ENCODE data around the gene NR5A2.

The NR5A2 gene

GRCh38 chr1:200036619-200037270 is 9.2 kb downstream of the NR5A2 start:
- no peak for DNase-seq

GRCh38 chr1:200037501-200037900 is 10.0 kb downstream of the NR5A2 start:
- DNase-seq: no peak

- no peak for DNase-seq
These were observed 10.4 kb downstream of the NR5A2 start for GRCh38 chr1:200037904-200038303.

- no peak for DNase-seq
These were observed 10.9 kb downstream of the NR5A2 start for GRCh38 chr1:200038325-200038980.

- DNase-seq: peak; percentile 20
These were observed 11.7 kb downstream of the NR5A2 start for GRCh38 chr1:200038981-200039848.

- DNase-seq: no peak
These were observed 12.5 kb downstream of the NR5A2 start for GRCh38 chr1:200039849-200040474.

- no peak for DNase-seq
These were observed 13.1 kb downstream of the NR5A2 start for GRCh38 chr1:200040481-200041138.

- DNase-seq: no peak
These were observed 14.0 kb downstream of the NR5A2 start for GRCh38 chr1:200041337-200042118.

GRCh38 chr1:200042119-200042551 is 14.6 kb downstream of the NR5A2 start:
- DNase-seq: no peak

- DNase-seq: no peak
These were observed 15.2 kb downstream of the NR5A2 start for GRCh38 chr1:200042552-200043335.

- DNase-seq: no peak
These were observed 15.8 kb downstream of the NR5A2 start for GRCh38 chr1:200043336-200043668.

GRCh38 chr1:200046115-200046514 is 18.6 kb downstream of the NR5A2 start:
- no peak for DNase-seq

GRCh38 chr1:200048244-200048643 is 20.7 kb downstream of the NR5A2 start:
- no peak for DNase-seq

GRCh38 chr1:200049810-200050209 is 22.3 kb downstream of the NR5A2 start:
- DNase-seq: no peak

- no peak for DNase-seq
These were observed 24.1 kb downstream of the NR5A2 start for GRCh38 chr1:200051620-200052019.

GRCh38 chr1:200053091-200053490 is 25.6 kb downstream of the NR5A2 start:
- no peak for DNase-seq

GRCh38 chr1:200053646-200054045 is 26.1 kb downstream of the NR5A2 start:
- DNase-seq: no peak

- DNase-seq: no peak
These were observed 30.8 kb downstream of the NR5A2 start for GRCh38 chr1:200058341-200058740.

GRCh38 chr1:200062143-200062542 is 34.6 kb downstream of the NR5A2 start:
- no peak for DNase-seq

- DNase-seq: no peak
These were observed 45.3 kb downstream of the NR5A2 start for GRCh38 chr1:200072636-200073285.

GRCh38 chr1:200073286-200073637 is 45.8 kb downstream of the NR5A2 start:
- DNase-seq: no peak

All from NCI-H2029 treated with DMSO at 0.1 percent for 48 hours (cell line).